ENCODE measurements around the gene SLC13A5.

GRCh38 chr17:6712854-6713129, 377 bp downstream of the SLC13A5 start:
- TF ChIP-seq POLR2A (IDR thresholded peaks at IDR 0.05; ENCODE audit: low read length) = no peak
- no peak for TF ChIP-seq GATA1 (IDR thresholded peaks at IDR 0.05; ENCODE audit: low read depth, low read length)

Data from erythroblast (primary cell).